ENCODE measurements around the gene MPRIP.

DNA sequence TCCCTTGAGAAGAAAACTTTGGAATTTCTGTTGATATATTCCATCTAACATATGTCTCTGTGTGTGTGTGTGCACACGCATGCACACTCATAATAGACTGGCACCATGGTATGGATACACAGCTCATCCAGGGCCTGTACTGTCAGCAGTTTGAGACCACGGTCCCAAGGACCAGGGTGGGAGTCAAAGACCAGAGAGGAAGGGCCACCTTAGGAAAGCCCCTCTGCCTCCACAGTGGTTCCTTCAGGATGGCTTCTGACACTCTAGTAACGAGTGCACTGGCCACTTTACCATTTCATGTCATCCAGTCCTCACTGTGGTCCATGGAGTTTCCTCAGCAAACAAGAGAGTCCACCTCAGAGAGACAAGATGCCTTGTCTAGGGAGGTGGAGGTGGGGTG is 82.1 kb downstream of the MPRIP start:
- TF ChIP-seq TCF12 (IDR thresholded peaks at IDR 0.05) (no peak), CTCF (IDR thresholded peaks at IDR 0.05) (no peak), EP300 (IDR thresholded peaks at IDR 0.05; ENCODE audit: borderline replicate concordance in 1 of 2, low read depth in 1 of 2, low read length in 1 of 2) (no peak), MXI1 (IDR thresholded peaks at IDR 0.05; ENCODE audit: low read depth, low read length) (no peak)
